ENCODE data around the gene CRYBB1. TPM values are rescaled to one million over a fixed set of nuclear protein-coding genes. Genes with fewer than 3 reads are reported as not detected.

CRYBB1 gene
- total and polyA plus RNA-seq, 2 donors (not counting 3 experiments of a cell fraction or from before 2014, with no cell fraction given) = not detected

DNA sequence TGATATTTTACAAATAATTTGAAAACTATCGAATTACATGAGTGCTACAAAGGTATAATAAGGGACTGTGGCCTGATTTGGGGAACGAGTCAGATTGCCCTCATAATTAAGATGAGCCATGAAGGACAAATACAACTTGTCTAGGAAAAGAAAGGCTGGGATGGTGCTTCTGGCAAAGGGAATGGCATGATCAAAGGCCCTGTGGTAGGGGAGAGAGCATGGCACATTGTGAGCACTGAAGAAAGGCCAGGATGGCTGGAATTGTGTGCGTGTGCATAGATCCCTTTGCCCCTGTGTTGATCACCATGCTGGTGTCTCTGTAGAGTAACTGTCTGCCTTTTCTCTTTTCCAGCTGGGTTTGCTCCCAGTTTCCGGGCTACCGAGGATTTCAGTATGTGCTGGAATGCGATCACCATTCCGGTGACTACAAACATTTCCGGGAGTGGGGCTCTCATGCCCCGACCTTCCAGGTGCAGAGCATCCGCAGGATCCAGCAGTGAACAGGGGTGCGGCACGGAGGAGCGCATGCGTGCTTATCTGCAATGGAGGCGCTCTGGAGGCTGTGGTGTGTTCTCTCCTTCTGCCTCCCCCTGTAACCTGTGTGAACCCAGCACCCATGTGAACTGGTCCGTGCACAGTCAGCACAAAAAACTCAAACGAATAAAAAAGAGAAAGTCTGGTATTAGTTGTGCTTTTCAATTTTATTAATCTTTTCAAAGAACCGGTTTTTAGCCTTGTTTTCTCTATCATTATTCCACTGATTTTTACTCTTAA, 12.3 kb upstream of the CRYBB1 start:
- Histone ChIP-seq H3K36me3 (ENCODE audit: control insufficient read depth in 2 of 2, extremely low read depth in 1 of 2, insufficient read depth in 2 of 2, low read length in 2 of 2) (no peaks in the 10 kb centered on the region), H3K9me1 (replicated peaks; ENCODE audit: control insufficient read depth, extremely low read depth, insufficient read depth, low read length) (no peaks in the 10 kb centered on the region), H4K20me1 (replicated peaks; ENCODE audit: control insufficient read depth, extremely low read depth, insufficient read depth, low read length) (no peaks in the 10 kb centered on the region), H2AFZ (ENCODE audit: low read depth, low read length) (no peak overlapping the region), H3K27ac (ENCODE audit: insufficient read depth, low read depth, low read length) (no peak overlapping the region), H3K27me3 (ENCODE audit: control insufficient read depth in 2 of 2, insufficient read depth in 2 of 2, low read length in 2 of 2) (peaks cover 0 to 3% of the 10 kb centered on the region in 2 experiments), H3K4me3 (replicated peaks in 1 of 3; ENCODE audit: insufficient read depth in 1 of 3, low read depth in 1 of 3, low read length in 3 of 3) (no peak overlapping the region), H3K4me2 (ENCODE audit: insufficient read depth, low read length) (no peak overlapping the region), H3K4me1 (ENCODE audit: control insufficient read depth, extremely low read depth, insufficient read depth, low read length) (peaks cover 8% of the 10 kb centered on the region), H3K9me3 (replicated peaks; ENCODE audit: control insufficient read depth, insufficient read depth, low read length) (no peaks in the 10 kb centered on the region), H3K79me2 (ENCODE audit: control insufficient read depth, insufficient read depth, low read length) (no peaks in the 10 kb centered on the region), H3K9ac (replicated peaks; ENCODE audit: extremely low read depth, insufficient read depth, low read length) (no peak overlapping the region)
- ChIA-PET CTCF (interaction anchor here (0.8 kb wide), 1 partner anchor 13 kb away, joined by 3 read pairs; no protein-coding TSS in a partner anchor), POLR2A (no interaction called here)
- dilution Hi-C loops (cut with MboI; ENCODE audit: extremely low pct_ligation_motif_present, low sequenced_read_pairs) = no loop called here
- no peak for DNase-seq (ENCODE audit: low read depth, low spot score)
- intact Hi-C loops (cut with micrococcal nuclease) = no loop called here
- FAIRE-seq = no peak
- BruUV-seq (replicated peaks) = no TSS peak
- no peak for TF ChIP-seq POLR2A (IDR thresholded peaks at IDR 0.05; ENCODE audit: low read depth, low read length)
- TF ChIP-seq EZH2 (IDR thresholded peaks at IDR 0.05; ENCODE audit: borderline replicate concordance, low read depth, low read length, severe bottlenecking) = no peak
- TF ChIP-seq MYC (IDR thresholded peaks at IDR 0.05; ENCODE audit: low read depth, low read length) = no peak
- TF ChIP-seq, protein P1, sequence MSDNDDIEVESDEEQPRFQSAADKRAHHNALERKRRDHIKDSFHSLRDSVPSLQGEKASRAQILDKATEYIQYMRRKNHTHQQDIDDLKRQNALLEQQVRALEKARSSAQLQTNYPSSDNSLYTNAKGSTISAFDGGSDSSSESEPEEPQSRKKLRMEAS (IDR thresholded peaks at IDR 0.05; ENCODE audit: insufficient read depth, insufficient read length) = no peak
- TF ChIP-seq, protein P2, sequence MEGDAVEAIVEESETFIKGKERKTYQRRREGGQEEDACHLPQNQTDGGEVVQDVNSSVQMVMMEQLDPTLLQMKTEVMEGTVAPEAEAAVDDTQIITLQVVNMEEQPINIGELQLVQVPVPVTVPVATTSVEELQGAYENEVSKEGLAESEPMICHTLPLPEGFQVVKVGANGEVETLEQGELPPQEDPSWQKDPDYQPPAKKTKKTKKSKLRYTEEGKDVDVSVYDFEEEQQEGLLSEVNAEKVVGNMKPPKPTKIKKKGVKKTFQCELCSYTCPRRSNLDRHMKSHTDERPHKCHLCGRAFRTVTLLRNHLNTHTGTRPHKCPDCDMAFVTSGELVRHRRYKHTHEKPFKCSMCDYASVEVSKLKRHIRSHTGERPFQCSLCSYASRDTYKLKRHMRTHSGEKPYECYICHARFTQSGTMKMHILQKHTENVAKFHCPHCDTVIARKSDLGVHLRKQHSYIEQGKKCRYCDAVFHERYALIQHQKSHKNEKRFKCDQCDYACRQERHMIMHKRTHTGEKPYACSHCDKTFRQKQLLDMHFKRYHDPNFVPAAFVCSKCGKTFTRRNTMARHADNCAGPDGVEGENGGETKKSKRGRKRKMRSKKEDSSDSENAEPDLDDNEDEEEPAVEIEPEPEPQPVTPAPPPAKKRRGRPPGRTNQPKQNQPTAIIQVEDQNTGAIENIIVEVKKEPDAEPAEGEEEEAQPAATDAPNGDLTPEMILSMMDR (IDR thresholded peaks at IDR 0.05; ENCODE audit: extremely low read depth in 1 of 2, insufficient read depth in 1 of 2, low read depth in 1 of 2, low read length in 2 of 2) = no peak
- TF ChIP-seq GATA2 (IDR thresholded peaks at IDR 0.05; ENCODE audit: insufficient read depth, insufficient read length, low read depth, low read length) = no peak

All from endothelial cell of umbilical vein (primary cell).